ENCODE results near the gene MXRA7.

DNA sequence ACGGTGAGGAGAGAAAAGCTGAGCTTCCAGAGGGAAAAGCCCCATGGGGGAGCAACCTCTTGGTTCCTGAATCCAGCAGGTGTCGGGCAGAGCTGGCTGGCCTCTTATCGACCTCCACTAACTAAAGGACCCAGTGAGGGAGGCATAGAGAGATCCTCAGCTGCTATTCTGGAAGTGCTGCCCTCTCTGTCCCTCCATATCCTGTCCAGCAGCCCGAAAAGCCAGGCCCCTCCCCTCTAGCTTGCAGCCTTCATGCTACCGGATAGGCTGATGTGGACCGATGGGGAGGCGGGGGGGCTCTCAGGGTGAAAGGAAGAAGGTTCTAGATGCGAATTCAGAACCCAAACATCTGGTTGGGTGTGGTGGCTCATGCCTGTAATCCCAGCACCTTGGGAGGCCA lies 24.9 kb downstream of the MXRA7 start:
- no peak for TF ChIP-seq SIN3A (IDR thresholded peaks at IDR 0.05; ENCODE audit: borderline replicate concordance, insufficient read depth, low read depth, low read length)
- no peak for TF ChIP-seq CTCF (IDR thresholded peaks at IDR 0.05)
- no peak for TF ChIP-seq POLR2AphosphoS5 (IDR thresholded peaks at IDR 0.05; ENCODE audit: low read depth, low read length)

All from Panc1 (cell line).